ENCODE results near the gene TMEM144. TPM values are rescaled to one million over a fixed set of nuclear protein-coding genes. Genes with fewer than 3 reads are reported as not detected.
"Not testable (repeated sequence)": the region's sequence is repeated elsewhere in the genome, so short reads cannot be mapped to it uniquely, and the experiment has no call there.

Gene TMEM144
- total RNA-seq, 1 experiment from 2014 or later, result 6.0 TPM

DNA sequence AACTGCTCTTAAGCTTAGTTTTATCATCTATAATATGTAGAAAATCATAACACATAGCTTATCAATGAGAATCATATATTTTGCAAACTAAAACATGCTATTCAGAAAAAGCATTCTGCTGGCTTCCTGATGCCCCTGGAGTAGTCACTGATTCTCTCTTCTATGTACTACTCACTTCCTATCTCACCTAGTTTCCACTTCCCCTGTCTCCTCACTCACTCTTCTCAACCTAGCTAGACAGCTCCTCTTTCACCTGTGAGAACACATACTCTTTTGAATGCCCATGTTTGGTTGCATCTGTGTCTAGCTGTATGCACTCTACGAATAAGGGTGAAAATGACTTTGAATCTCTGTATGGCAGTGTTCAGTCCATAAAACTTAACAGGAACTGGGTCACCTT lies 9.3 kb downstream of the TMEM144 start:
- intact Hi-C loops (cut with micrococcal nuclease; ENCODE audit: unreplicated experiment), result no loop called here
- no peaks in the 10 kb centered on the region for H3K27me3 Mint-ChIP-seq (ENCODE audit: unreplicated experiment)
- TF ChIP-seq, protein P1, sequence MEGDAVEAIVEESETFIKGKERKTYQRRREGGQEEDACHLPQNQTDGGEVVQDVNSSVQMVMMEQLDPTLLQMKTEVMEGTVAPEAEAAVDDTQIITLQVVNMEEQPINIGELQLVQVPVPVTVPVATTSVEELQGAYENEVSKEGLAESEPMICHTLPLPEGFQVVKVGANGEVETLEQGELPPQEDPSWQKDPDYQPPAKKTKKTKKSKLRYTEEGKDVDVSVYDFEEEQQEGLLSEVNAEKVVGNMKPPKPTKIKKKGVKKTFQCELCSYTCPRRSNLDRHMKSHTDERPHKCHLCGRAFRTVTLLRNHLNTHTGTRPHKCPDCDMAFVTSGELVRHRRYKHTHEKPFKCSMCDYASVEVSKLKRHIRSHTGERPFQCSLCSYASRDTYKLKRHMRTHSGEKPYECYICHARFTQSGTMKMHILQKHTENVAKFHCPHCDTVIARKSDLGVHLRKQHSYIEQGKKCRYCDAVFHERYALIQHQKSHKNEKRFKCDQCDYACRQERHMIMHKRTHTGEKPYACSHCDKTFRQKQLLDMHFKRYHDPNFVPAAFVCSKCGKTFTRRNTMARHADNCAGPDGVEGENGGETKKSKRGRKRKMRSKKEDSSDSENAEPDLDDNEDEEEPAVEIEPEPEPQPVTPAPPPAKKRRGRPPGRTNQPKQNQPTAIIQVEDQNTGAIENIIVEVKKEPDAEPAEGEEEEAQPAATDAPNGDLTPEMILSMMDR (IDR thresholded peaks at IDR 0.05; ENCODE audit: unreplicated experiment), result no peak
- CTCF ChIA-PET, result interaction anchor here (0.6 kb wide), 1 partner anchor 36 kb away, joined by 4 read pairs; no protein-coding TSS in a partner anchor
- no peak overlapping the region for H3K4me3 Mint-ChIP-seq (ENCODE audit: low read depth, unreplicated experiment)
- no peaks in the 10 kb centered on the region for H3K4me1 Mint-ChIP-seq (ENCODE audit: low read depth, unreplicated experiment)
- H3K27ac Mint-ChIP-seq (ENCODE audit: unreplicated experiment), result no peak overlapping the region
- H3K9me3 Mint-ChIP-seq (ENCODE audit: low read depth, unreplicated experiment), result no peaks in the 10 kb centered on the region
- BruUV-seq (replicated peaks), result no TSS peak
- DNase-seq, result no peak
- H3K36me3 Mint-ChIP-seq (ENCODE audit: insufficient read depth, unreplicated experiment), result no peaks in the 10 kb centered on the region

- H3K9me3 Mint-ChIP-seq (ENCODE audit: low read depth, unreplicated experiment); H3K4me1 Mint-ChIP-seq (ENCODE audit: low read depth, unreplicated experiment); H3K27ac Mint-ChIP-seq (ENCODE audit: unreplicated experiment); intact Hi-C loops (cut with micrococcal nuclease; ENCODE audit: unreplicated experiment); DNase-seq; H3K27me3 Mint-ChIP-seq (ENCODE audit: unreplicated experiment); CTCF ChIA-PET; BruUV-seq (replicated peaks); H3K4me3 Mint-ChIP-seq (ENCODE audit: low read depth, unreplicated experiment); H3K36me3 Mint-ChIP-seq (ENCODE audit: insufficient read depth, unreplicated experiment): not testable (repeated sequence)
Measured at GRCh38 chr4:158224318-158224717, 14.0 kb downstream of the TMEM144 start.

DNA sequence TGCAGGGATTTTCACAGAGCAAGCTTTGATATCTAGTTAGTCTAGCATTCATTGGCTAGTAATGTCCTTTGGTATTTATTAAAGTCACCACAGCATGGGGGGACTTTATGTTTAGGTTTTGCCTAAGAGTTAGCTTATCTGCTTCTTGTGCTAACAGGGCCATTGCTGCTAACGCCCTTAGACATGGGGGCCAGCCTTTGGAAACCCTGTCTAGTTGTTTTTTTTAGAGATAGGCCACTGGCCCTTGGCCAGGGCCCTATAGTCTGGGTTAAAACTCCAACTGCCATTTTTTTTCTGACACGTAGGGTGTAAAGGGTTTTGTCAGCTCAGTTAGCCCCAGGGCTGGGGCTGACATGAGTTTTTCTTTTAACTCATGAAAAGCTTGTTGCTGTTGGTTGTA lies 14.7 kb downstream of the TMEM144 start:
- CTCF ChIA-PET, result interaction anchor here (0.6 kb wide), 1 partner anchor 1078 kb away, joined by 3 read pairs; no protein-coding TSS in a partner anchor
- H3K27me3 Mint-ChIP-seq (ENCODE audit: unreplicated experiment); DNase-seq; H3K4me1 Mint-ChIP-seq (ENCODE audit: low read depth, unreplicated experiment); H3K36me3 Mint-ChIP-seq (ENCODE audit: insufficient read depth, unreplicated experiment); BruUV-seq (replicated peaks); H3K9me3 Mint-ChIP-seq (ENCODE audit: low read depth, unreplicated experiment); H3K27ac Mint-ChIP-seq (ENCODE audit: unreplicated experiment); H3K4me3 Mint-ChIP-seq (ENCODE audit: low read depth, unreplicated experiment); intact Hi-C loops (cut with micrococcal nuclease; ENCODE audit: unreplicated experiment): not testable (repeated sequence)

- BruUV-seq (replicated peaks); H3K36me3 Mint-ChIP-seq (ENCODE audit: insufficient read depth, unreplicated experiment); intact Hi-C loops (cut with micrococcal nuclease; ENCODE audit: unreplicated experiment): not testable (repeated sequence)
Measured at GRCh38 chr4:158227880-158228279, 17.6 kb downstream of the TMEM144 start.

DNA sequence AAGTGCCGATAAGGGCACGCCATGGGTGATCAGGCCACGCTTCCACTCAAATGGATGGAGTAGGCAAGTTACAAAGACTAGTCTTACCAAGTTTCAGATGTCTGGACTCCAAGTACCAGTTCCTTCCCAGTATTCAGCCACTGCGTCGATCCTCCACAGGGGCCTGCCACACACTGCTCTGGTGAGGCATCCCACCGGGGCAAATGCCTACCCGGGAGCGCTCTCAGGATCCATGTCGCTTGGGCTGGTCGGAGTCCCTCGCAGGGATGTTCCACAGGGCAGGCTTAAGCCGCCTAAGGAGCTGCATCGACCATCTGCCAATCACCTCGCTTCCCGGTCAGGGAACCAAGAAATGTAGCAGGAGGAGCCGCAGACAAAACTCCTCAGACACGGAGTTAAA lies 18.1 kb downstream of the TMEM144 start:
- CTCF ChIA-PET; H3K36me3 Mint-ChIP-seq (ENCODE audit: insufficient read depth, unreplicated experiment); intact Hi-C loops (cut with micrococcal nuclease; ENCODE audit: unreplicated experiment); DNase-seq; H3K9me3 Mint-ChIP-seq (ENCODE audit: low read depth, unreplicated experiment); H3K27me3 Mint-ChIP-seq (ENCODE audit: unreplicated experiment); BruUV-seq (replicated peaks); H3K4me1 Mint-ChIP-seq (ENCODE audit: low read depth, unreplicated experiment); H3K27ac Mint-ChIP-seq (ENCODE audit: unreplicated experiment); H3K4me3 Mint-ChIP-seq (ENCODE audit: low read depth, unreplicated experiment): not testable (repeated sequence)

More at GRCh38 chr4:158227880-158228279, 17.6 kb downstream of the TMEM144 start:
- DNase-seq; CTCF ChIA-PET; H3K4me3 Mint-ChIP-seq (ENCODE audit: low read depth, unreplicated experiment); H3K4me1 Mint-ChIP-seq (ENCODE audit: low read depth, unreplicated experiment); H3K9me3 Mint-ChIP-seq (ENCODE audit: low read depth, unreplicated experiment); H3K27me3 Mint-ChIP-seq (ENCODE audit: unreplicated experiment); H3K27ac Mint-ChIP-seq (ENCODE audit: unreplicated experiment): not testable (repeated sequence)

DNA sequence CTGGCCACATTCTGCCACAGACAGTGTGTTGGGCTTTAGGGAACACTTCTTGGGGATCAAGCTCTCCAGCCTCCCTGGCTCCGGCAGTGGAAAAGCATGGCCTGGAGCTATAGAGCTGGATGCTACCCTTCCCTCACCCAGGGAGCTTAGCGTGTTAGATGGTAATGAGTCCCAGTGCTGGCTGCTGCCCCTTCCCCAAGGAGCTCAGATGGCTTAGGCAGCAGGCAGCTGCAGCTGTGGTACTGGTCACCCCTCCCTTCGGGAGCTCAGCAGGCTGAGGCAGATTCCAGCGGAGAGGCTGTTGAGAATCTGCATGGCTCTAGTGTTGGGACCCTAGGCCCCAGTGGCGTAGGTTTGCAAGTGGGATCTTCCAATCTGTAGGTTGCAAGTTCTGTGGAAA lies 19.5 kb downstream of the TMEM144 start:
- CTCF ChIA-PET, result no interaction called here
- Mint-ChIP-seq H3K27me3 (ENCODE audit: unreplicated experiment) (no peaks in the 10 kb centered on the region), H3K4me1 (ENCODE audit: low read depth, unreplicated experiment) (no peaks in the 10 kb centered on the region), H3K36me3 (ENCODE audit: insufficient read depth, unreplicated experiment) (no peaks in the 10 kb centered on the region), H3K27ac (ENCODE audit: unreplicated experiment) (no peak overlapping the region), H3K4me3 (ENCODE audit: low read depth, unreplicated experiment) (no peak overlapping the region), H3K9me3 (ENCODE audit: low read depth, unreplicated experiment) (no peaks in the 10 kb centered on the region)
- intact Hi-C loops (cut with micrococcal nuclease; ENCODE audit: unreplicated experiment), result no loop called here
- BruUV-seq (replicated peaks), result no TSS peak
- DNase-seq, result no peak
- TF ChIP-seq, protein P1 (IDR thresholded peaks at IDR 0.05; ENCODE audit: unreplicated experiment), result no peak
